ENCODE data around the gene DDC.
"Not testable (repeated sequence)": the region's sequence is repeated elsewhere in the genome, so short reads cannot be mapped to it uniquely, and the experiment has no call there.

DDC gene

DNA sequence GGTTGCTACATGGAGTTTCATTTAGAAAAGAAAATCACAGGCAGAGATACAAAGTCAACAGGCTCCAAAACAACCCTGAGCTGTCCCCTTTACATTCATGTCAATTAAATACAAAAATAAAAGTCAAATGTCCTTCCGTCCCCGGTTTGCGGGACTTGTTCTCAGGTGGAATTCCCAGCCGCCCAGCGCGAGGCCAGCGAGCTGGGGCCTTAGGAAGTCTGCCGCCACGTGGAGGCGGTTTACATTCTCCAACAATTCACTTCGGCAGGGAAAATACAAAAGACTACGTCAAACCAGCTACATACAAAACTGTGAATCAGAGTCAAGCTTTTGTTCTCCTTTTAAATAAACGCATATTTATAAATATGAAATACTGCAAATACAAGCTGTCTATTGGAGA lies 25.3 kb upstream of the DDC start:
- no peak overlapping the region for H3K4me3 ChIP-seq (ENCODE audit: low read depth, low read length)
- DNase-seq (ENCODE audit: low read depth): no peak
- TF ChIP-seq, protein P1, sequence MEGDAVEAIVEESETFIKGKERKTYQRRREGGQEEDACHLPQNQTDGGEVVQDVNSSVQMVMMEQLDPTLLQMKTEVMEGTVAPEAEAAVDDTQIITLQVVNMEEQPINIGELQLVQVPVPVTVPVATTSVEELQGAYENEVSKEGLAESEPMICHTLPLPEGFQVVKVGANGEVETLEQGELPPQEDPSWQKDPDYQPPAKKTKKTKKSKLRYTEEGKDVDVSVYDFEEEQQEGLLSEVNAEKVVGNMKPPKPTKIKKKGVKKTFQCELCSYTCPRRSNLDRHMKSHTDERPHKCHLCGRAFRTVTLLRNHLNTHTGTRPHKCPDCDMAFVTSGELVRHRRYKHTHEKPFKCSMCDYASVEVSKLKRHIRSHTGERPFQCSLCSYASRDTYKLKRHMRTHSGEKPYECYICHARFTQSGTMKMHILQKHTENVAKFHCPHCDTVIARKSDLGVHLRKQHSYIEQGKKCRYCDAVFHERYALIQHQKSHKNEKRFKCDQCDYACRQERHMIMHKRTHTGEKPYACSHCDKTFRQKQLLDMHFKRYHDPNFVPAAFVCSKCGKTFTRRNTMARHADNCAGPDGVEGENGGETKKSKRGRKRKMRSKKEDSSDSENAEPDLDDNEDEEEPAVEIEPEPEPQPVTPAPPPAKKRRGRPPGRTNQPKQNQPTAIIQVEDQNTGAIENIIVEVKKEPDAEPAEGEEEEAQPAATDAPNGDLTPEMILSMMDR (IDR thresholded peaks at IDR 0.05; ENCODE audit: insufficient read depth, low read depth, low read length, missing control alignments): no peak

DNA sequence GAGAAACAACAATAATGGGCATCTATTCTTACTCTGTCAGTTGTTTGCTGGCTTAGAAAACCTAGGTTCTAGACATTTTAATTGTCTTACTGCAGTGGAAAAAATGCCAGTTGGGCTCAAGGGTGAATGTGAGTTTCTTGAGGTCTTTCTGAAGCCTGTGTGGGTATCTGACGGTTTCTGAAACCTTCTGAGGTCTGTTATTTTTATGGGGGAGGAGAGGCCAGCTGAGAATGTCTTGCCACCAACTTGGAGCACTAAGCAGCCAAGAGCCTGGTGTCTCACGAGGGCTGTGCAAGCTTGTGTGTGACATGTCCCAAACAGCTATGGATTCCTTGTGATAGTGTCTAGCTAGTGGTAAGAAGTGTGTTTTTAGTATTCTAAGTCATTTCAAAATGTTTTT lies 24.2 kb upstream of the DDC start:
- no peak for DNase-seq (ENCODE audit: low read depth)
- no peak overlapping the region for H3K4me3 ChIP-seq (ENCODE audit: low read depth, low read length)

DNA sequence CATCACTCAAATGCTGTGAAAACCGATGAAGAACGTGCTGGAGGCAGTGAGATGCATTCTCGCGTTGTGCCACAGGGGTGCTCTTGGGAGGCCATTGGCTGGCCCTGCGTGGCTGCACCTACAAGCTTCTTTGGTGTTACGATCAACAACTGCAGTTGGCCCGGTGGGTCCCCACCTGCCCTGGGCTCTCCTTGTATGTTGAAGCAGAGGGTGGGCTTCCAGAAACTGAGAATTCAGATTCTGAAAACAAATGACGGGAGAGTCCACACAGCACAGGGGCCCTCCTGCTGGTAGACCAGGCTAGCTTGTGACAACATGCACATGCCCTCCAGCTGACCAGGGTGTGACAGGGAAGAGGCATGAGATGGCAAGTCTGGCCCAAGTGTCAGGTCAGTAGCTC lies 23.7 kb upstream of the DDC start:
- no peak overlapping the region for H3K4me3 ChIP-seq (ENCODE audit: low read depth, low read length)
- DNase-seq (ENCODE audit: low read depth): no peak
- TF ChIP-seq, protein P1 (IDR thresholded peaks at IDR 0.05; ENCODE audit: insufficient read depth, low read depth, low read length, missing control alignments): no peak

More for the DNA sequence above, 24.2 kb upstream of the DDC start:
- TF ChIP-seq, protein P1 (IDR thresholded peaks at IDR 0.05; ENCODE audit: insufficient read depth, low read depth, low read length, missing control alignments): no peak

DNA sequence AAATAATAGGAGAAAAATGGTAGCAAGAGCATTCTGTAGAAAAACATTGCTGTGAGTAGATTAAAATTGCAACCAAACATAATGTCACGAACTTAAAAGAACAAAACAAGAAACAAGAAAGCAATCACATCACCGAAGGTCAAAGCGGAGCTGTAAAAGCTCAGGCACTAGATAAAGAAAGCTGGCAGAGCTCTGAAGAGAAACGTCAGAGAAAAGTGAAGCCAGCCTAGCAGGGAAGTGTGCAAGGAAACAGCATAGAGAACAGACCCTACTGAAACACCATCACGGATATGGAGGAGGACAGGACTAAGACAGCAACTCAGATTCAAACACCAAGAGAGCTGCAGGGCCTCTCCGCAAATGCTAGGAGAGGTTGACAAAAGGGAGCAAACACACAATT lies 22.5 kb upstream of the DDC start:
- no peak for DNase-seq (ENCODE audit: low read depth)
- no peak overlapping the region for H3K4me3 ChIP-seq (ENCODE audit: low read depth, low read length)
- TF ChIP-seq, protein P1 (IDR thresholded peaks at IDR 0.05; ENCODE audit: insufficient read depth, low read depth, low read length, missing control alignments): no peak

DNA sequence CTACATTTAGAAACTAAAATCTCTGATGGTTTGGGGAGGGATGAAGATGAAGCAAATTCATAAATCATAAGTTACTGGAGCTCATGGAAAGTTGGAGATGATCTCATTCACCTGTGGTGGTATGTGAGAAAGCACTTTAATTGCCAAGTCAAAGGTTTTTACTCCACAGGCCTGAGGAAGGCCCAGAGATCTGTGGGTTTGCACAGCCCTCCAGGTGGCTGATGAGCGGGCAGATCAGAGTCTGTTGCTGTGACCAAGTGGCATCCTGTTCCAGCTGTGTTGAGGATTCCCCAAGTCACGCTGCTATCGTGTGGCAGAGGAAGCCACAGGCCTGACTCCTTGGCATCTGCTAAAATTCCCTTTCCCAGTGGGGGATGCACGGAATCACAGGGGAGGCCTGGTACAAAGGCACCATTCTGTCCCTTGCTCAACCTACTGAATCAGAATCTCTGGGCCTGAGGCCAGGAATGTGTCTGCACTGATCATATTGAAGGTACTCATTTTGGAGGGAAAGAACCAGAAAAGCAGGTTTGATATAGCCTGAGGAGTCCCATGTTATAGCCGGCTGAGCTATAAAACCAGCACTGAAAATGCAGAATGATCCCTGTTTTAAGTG lies 19.7 kb upstream of the DDC start:
- no peak for DNase-seq (ENCODE audit: low read depth)
- TF ChIP-seq, protein P1 (IDR thresholded peaks at IDR 0.05; ENCODE audit: insufficient read depth, low read depth, low read length, missing control alignments): no peak
- no peak overlapping the region for H3K4me3 ChIP-seq (ENCODE audit: low read depth, low read length)

DNA sequence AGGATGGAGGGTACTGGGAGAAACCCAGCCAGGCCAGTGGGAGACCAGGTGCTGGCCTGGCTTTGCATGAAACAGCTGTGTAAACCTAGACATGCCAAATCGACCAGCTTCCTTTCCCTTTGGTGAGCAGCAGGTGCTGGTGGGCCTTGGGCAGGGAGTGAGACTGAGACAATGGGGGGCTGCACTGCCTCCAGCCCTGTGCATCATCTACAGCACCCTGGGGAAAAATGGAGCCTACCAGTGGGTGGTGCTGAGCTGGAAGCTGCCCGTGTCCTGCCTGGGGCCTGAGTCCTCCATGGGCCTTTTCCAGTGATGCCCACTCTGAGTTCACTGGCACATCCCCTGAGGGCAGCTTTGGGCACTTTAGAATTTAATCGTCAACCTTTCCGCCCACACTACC lies 19.2 kb upstream of the DDC start:
- no peak for DNase-seq (ENCODE audit: low read depth)
- no peak overlapping the region for H3K4me3 ChIP-seq (ENCODE audit: low read depth, low read length)
- TF ChIP-seq, protein P1 (IDR thresholded peaks at IDR 0.05; ENCODE audit: insufficient read depth, low read depth, low read length, missing control alignments): no peak

DNA sequence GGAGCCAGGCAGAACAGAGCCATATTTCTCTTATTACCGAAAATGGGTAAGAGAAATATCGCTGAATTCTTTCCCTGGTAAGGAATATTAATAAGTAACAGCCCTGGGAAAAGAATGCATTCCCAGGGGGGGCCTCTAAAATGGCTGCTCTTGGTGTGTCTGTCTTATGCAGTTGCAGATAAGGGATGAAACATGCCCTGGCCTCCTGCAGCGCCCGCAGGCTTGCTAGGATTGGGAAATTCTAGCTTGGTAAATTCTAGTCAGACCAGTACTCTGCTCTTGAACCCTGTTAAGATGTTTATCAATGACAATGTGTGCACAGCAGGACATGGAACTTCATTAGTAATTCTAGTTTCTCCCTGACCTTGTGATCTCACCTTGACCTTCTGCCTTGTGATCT lies 18.1 kb upstream of the DDC start:
- not testable (repeated sequence) for H3K4me3 ChIP-seq (ENCODE audit: low read depth, low read length); DNase-seq (ENCODE audit: low read depth)

DNA sequence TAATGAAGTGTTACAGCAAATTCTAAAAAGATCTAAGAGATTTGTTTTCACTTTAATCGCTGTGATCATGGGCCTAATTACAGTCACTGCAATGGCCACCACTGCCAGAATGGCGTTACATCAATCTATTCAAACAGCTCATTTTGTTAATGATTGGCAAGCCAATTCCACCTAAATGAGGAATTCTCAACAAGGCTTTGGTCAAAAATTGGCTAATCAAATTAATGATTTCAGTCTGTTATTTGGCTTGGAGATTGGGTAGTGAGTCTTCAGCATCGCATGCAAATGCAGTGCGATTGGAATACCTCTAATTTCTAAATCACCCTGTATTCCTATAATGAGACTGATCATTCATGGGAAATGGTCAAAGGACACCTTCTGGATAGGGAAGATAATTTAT lies 17.1 kb upstream of the DDC start:
- DNase-seq (ENCODE audit: low read depth); H3K4me3 ChIP-seq (ENCODE audit: low read depth, low read length): not testable (repeated sequence)

DNA sequence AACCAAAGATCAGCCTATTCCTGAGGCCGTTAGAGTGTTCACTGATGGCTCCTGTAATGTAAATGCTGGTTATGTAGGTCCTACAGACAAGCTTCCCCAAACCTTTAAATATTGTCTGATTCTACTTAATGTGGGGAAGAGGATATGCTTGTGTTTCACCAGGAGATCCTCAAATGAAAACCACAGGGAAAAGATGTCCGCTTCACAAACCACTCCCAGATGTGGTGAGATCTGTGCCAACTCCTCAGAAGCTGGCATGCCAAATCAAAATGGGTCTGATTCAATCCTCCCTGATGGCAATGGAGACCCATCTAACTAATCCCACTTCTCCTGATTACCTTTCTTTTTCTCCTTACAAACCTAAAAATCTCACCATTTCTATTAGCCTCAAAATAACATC lies 15.5 kb upstream of the DDC start:
- H3K4me3 ChIP-seq (ENCODE audit: low read depth, low read length); DNase-seq (ENCODE audit: low read depth): not testable (repeated sequence)

Data from GM12865 (cell line).